IMR-90 (cell line): Measurements from ENCODE around the gene ABI3BP. TPM values are rescaled to one million over a fixed set of nuclear protein-coding genes. Genes with fewer than 3 reads are reported as not detected.
A peak's percentile ranks its signal among the peaks of the same experiment; 100 is the strongest.

Source experiments
- ATAC-seq: fragments of 200-7000 bp; cut with Tn5 transposase; 2 replicates; pipeline ENCODE4 v1.9.1; 2020; ENCODE audit warnings: low read depth, mild to moderate bottlenecking, moderate library complexity
- BruUV-seq: library from RNA; stranded (reverse); fragments of 400-500 nt; replicated peaks from 2 replicates; lab custom pipeline; 2021; lab: Mats Ljungman, UMichigan
- CTCF ChIA-PET: fragments of 300-600 bp; formaldehyde crosslinking; extraction: SDS; loops from one replicate; lab custom pipeline; 2021; ENCODE audit warnings: antibody characterized with exemption; lab: Yijun Ruan, JAX
- POLR2A ChIA-PET: fragments of 300-600 bp; sonication (Branson Sonifier 250); formaldehyde crosslinking; loops from one replicate; lab custom pipeline; 2022; ENCODE audit warnings: antibody characterized with exemption; ENCODE audit not compliant: unreplicated experiment; lab: Charles Lee
- DNase-seq: peaks from one replicate; pipeline ENCODE4 v3.0.0; 2013
- H2AFZ ChIP-seq: replicated peaks from 2 replicates; pipeline ENCODE3; 2013; ENCODE audit warnings: low read length, mild to moderate bottlenecking; ENCODE audit not compliant: poor library complexity
- H2AK5ac ChIP-seq: 2 replicates; pipeline ENCODE4 v1.6.1; 2013; ENCODE audit warnings: low read depth, low read length, inconsistent platforms
- H2AK9ac ChIP-seq: replicated peaks from 2 replicates; pipeline ENCODE3; 2013; ENCODE audit warnings: mild to moderate bottlenecking, low read depth, low read length, moderate library complexity; ENCODE audit not compliant: poor library complexity
- H2BK120ac ChIP-seq: 2 replicates; pipeline ENCODE4 v1.6.1; 2013; ENCODE audit warnings: low read depth, low read length, inconsistent platforms
- H2BK15ac ChIP-seq: 3 replicates; pipeline ENCODE4 v1.6.1; 2013; ENCODE audit warnings: low read depth, low read length, inconsistent platforms
- H2BK20ac ChIP-seq: 2 replicates; pipeline ENCODE4 v1.6.1; 2013; ENCODE audit warnings: low read depth, mild to moderate bottlenecking, inconsistent platforms, low read length, moderate library complexity
- H2BK5ac ChIP-seq: 2 replicates; pipeline ENCODE4 v1.6.1; 2013; ENCODE audit warnings: mild to moderate bottlenecking, low read depth, low read length, inconsistent platforms; ENCODE audit not compliant: poor library complexity, severe bottlenecking
- H3K14ac ChIP-seq: replicated peaks from 2 replicates; pipeline ENCODE4 v1.6.1; 2013; ENCODE audit warnings: low read depth, low read length, inconsistent platforms
- H3K18ac ChIP-seq: 2 replicates; pipeline ENCODE4 v1.6.1; 2013; ENCODE audit warnings: low read depth, low read length, control low read depth
- H3K23ac ChIP-seq: 2 replicates; pipeline ENCODE4 v1.6.1; 2013; ENCODE audit warnings: low read depth, low read length, inconsistent platforms
- H3K27ac ChIP-seq: 2 replicates; pipeline ENCODE4 v1.5.1; 2013; ENCODE audit warnings: mild to moderate bottlenecking, control low read depth, low read length; ENCODE audit not compliant: insufficient read depth
- H3K27me3 ChIP-seq: 2 replicates; pipeline ENCODE4 v1.6.1; 2013; ENCODE audit warnings: low read length; ENCODE audit not compliant: control insufficient read depth, insufficient read depth
- H3K36me3 ChIP-seq: 2 replicates; pipeline ENCODE4 v1.6.1; 2013; ENCODE audit warnings: low read length, mixed read lengths; ENCODE audit not compliant: control insufficient read depth, insufficient read depth
- H3K4ac ChIP-seq: 2 replicates; pipeline ENCODE4 v1.6.1; 2013; ENCODE audit warnings: low read depth, low read length, inconsistent platforms
- H3K4me1 ChIP-seq: 2 replicates; pipeline ENCODE4 v1.6.1; 2013; ENCODE audit warnings: low read length, mixed read lengths; ENCODE audit not compliant: control insufficient read depth, insufficient read depth
- H3K4me2 ChIP-seq: 2 replicates; pipeline ENCODE4 v1.6.1; 2013; ENCODE audit warnings: low read depth, mild to moderate bottlenecking, control low read depth, low read length, moderate library complexity
- H3K4me3 ChIP-seq: 2 replicates; pipeline ENCODE4 v1.5.1; 2013; ENCODE audit warnings: low read depth, mild to moderate bottlenecking, control low read depth, low read length, moderate library complexity; ENCODE audit not compliant: insufficient read depth
- H3K56ac ChIP-seq: 2 replicates; pipeline ENCODE4 v1.6.1; 2013; ENCODE audit warnings: low read length, inconsistent platforms; ENCODE audit not compliant: insufficient read depth; ENCODE audit errors: extremely low read depth
- H3K79me1 ChIP-seq, 2 experiments: 2 replicates each; pipeline ENCODE4 v1.6.1; 2013; ENCODE audit warnings: low read length in 2 of 2, inconsistent platforms in 1 of 2, low read depth in 1 of 2
- H3K9ac ChIP-seq: 2 replicates; pipeline ENCODE4 v1.6.1; 2013; ENCODE audit warnings: low read depth, low read length, control low read depth
- H3K9me1 ChIP-seq: 2 replicates; pipeline ENCODE4 v1.6.1; 2013; ENCODE audit warnings: low read length, inconsistent platforms; ENCODE audit not compliant: insufficient read depth
- H3K9me3 ChIP-seq: 2 replicates; pipeline ENCODE4 v1.6.1; 2013; ENCODE audit warnings: low read length; ENCODE audit not compliant: control insufficient read depth, insufficient read depth
- H4K20me1 ChIP-seq: 2 replicates; pipeline ENCODE4 v1.6.1; 2013; ENCODE audit warnings: low read length, inconsistent platforms; ENCODE audit not compliant: insufficient read depth
- H4K5ac ChIP-seq: 2 replicates; pipeline ENCODE4 v1.6.1; 2013; ENCODE audit warnings: mild to moderate bottlenecking, low read depth, low read length, control low read depth
- H4K8ac ChIP-seq, 2 experiments: 2 replicates each; pipeline ENCODE4 v1.6.1; 2013; ENCODE audit warnings: low read depth in 2 of 2, low read length in 2 of 2, control low read depth in 1 of 2, inconsistent platforms in 1 of 2
- H4K91ac ChIP-seq: 2 replicates; pipeline ENCODE4 v1.6.1; 2013; ENCODE audit warnings: low read depth, low read length, inconsistent platforms; ENCODE audit not compliant: insufficient read depth
- BHLHE40 ChIP-seq: fragments of 150-350 bp; IDR thresholded peaks from 2 replicates; pipeline ENCODE4 v1.6.1; 2016; ENCODE audit warnings: mild to moderate bottlenecking, low read depth, low read length
- CEBPB ChIP-seq: IDR thresholded peaks from 2 replicates; pipeline ENCODE4 v1.6.1; 2012; ENCODE audit warnings: low read depth, low read length, improper control_type of control experiment
- CHD1 ChIP-seq: IDR thresholded peaks from 2 replicates; pipeline ENCODE4 v1.6.1; 2012; ENCODE audit warnings: low read depth, low read length, improper control_type of control experiment
- CTCF ChIP-seq: conservative IDR thresholded peaks from 2 replicates; pipeline ENCODE4 v1.5.1; 2012; ENCODE audit warnings: mild to moderate bottlenecking, low read depth, low read length, improper control_type of control experiment
- ELK1 ChIP-seq: fragments of 150-350 bp; IDR thresholded peaks from 2 replicates; pipeline ENCODE4 v1.6.1; 2016; ENCODE audit warnings: low read depth, mild to moderate bottlenecking, low read length, moderate library complexity, borderline replicate concordance
- FOS ChIP-seq: fragments of 150-350 bp; IDR thresholded peaks from 2 replicates; pipeline ENCODE4 v1.6.1; 2016; ENCODE audit warnings: low read depth, low read length
- MAFK ChIP-seq: IDR thresholded peaks from 2 replicates; pipeline ENCODE4 v1.6.1; 2012; ENCODE audit warnings: low read depth, low read length, improper control_type of control experiment
- MAZ ChIP-seq: IDR thresholded peaks from 2 replicates; pipeline ENCODE4 v1.6.1; 2012; ENCODE audit warnings: low read depth, mild to moderate bottlenecking, low read length, improper control_type of control experiment, moderate library complexity, borderline replicate concordance
- MXI1 ChIP-seq: IDR thresholded peaks from 2 replicates; pipeline ENCODE4 v1.6.1; 2012; ENCODE audit warnings: low read depth, mild to moderate bottlenecking, low read length, moderate library complexity, borderline replicate concordance
- NFE2L2 ChIP-seq: fragments of 150-350 bp; IDR thresholded peaks from 2 replicates; pipeline ENCODE4 v1.6.1; 2016; ENCODE audit warnings: low read depth, mild to moderate bottlenecking, low read length
- POLR2A ChIP-seq: IDR thresholded peaks from 2 replicates; pipeline ENCODE4 v1.6.1; 2012; ENCODE audit warnings: mild to moderate bottlenecking, low read depth, low read length
- RAD21 ChIP-seq: IDR thresholded peaks from 2 replicates; pipeline ENCODE4 v1.6.1; 2012; ENCODE audit warnings: low read length, improper control_type of control experiment
- RCOR1 ChIP-seq: IDR thresholded peaks from 2 replicates; pipeline ENCODE4 v1.6.1; 2012; ENCODE audit warnings: mild to moderate bottlenecking, low read length, improper control_type of control experiment; ENCODE audit not compliant: insufficient replicate concordance
- RFX5 ChIP-seq: IDR thresholded peaks from 2 replicates; pipeline ENCODE4 v1.8.0; 2012; ENCODE audit warnings: low read depth, mild to moderate bottlenecking, low read length, moderate library complexity
- SMC3 ChIP-seq: fragments of 150-350 bp; IDR thresholded peaks from 2 replicates; pipeline ENCODE4 v1.6.1; 2016; ENCODE audit warnings: low read depth, mild to moderate bottlenecking, antibody characterized with exemption, low read length, moderate library complexity
- USF2 ChIP-seq: fragments of 150-350 bp; IDR thresholded peaks from 2 replicates; pipeline ENCODE4 v1.6.1; 2017; ENCODE audit warnings: mild to moderate bottlenecking, antibody characterized with exemption, low read length, low read depth
- WGBS, 2 experiments: methylation state at CpG; one replicate each; pipeline versions ENCODE4 v1.1.5 to v1.1.7; 2013; ENCODE audit warnings: missing lambda C conversion rate in 2 of 2; ENCODE audit not compliant: insufficient read length in 1 of 2; ENCODE audit errors: extremely low coverage in 2 of 2; 5-methylcytosine and 5-hydroxymethylcytosine counted together
- dilution Hi-C: fragments of 300-500 bp; cut with HindIII; formaldehyde crosslinking; loops from one replicate; pipeline ENCODE4 v1.14.3; 2018; ENCODE audit warnings: low sequenced_read_pairs; ENCODE audit not compliant: unreplicated experiment
- in situ Hi-C: fragments of 300-500 bp; cut with MboI; formaldehyde crosslinking; loops from 3 replicates; pipeline ENCODE4 v1.14.3; 2019; ENCODE audit warnings: low sequenced_read_pairs, inconsistent platforms, mixed read lengths
- intact Hi-C: fragments of 100-400 bp; cut with micrococcal nuclease; formaldehyde crosslinking; loops from 2 replicates; pipeline ENCODE4 v1.10.0; 2022
- polyA plus RNA-seq, 3 experiments: library from polyadenylated mRNA; depleted of rRNA; stranded (reverse); fragments of >200 nt; gene quantifications; 2 replicates each; pipeline ENCODE4 v1.2.3, GENCODE V29; 2012; ENCODE audit warnings: low replicate concordance in 1 of 3
- total RNA-seq: library from RNA; depleted of rRNA; stranded (reverse); fragments of >200 nt; gene quantifications from 2 replicates; pipeline ENCODE4 v1.2.3, GENCODE V29; 2012

ABI3BP gene
- total and polyA plus RNA-seq, 2 of the 4 experiments (the other 2 are of a cell fraction) = 3.0 to 26.7 TPM

GRCh38 chr3:100802126-100802525 is 191.1 kb downstream of the ABI3BP start:
- no peaks in the 10 kb centered on the region for H3K36me3 ChIP-seq
- H2BK20ac ChIP-seq = no peak overlapping the region
- peak overlapping the region in 1 of 2 experiments; percentile 29; a peak in 1 of 4 replicates for H4K8ac ChIP-seq
- in situ Hi-C loops = no loop called here
- ChIA-PET POLR2A (no interaction called here), CTCF (no interaction called here)
- H2AK9ac ChIP-seq = no peak overlapping the region
- H3K18ac ChIP-seq = no peak overlapping the region
- H2BK5ac ChIP-seq = no peak overlapping the region
- no peak overlapping the region for H2AK5ac ChIP-seq
- no peak overlapping the region for H4K5ac ChIP-seq
- ATAC-seq (no peak), DNase-seq (peak; percentile 61)
- dilution Hi-C loops = no loop called here
- H4K20me1 ChIP-seq = no peaks in the 10 kb centered on the region
- 0 out of 2 replicates have a peak overlapping the region, but pooled peaks have one; percentile 10 for H4K91ac ChIP-seq
- H2AFZ ChIP-seq = no peak overlapping the region
- no TSS peak for BruUV-seq
- H3K9ac ChIP-seq = no peak overlapping the region
- no peaks in the 10 kb centered on the region for H3K9me1 ChIP-seq
- no peaks in the 10 kb centered on the region for H3K9me3 ChIP-seq
- no peak overlapping the region for H3K56ac ChIP-seq
- no peak overlapping the region for H3K4me3 ChIP-seq
- no peaks in the 10 kb centered on the region for H3K4me1 ChIP-seq
- no peaks in the 10 kb centered on the region for H3K79me1 ChIP-seq
- no peak overlapping the region for H3K4me2 ChIP-seq
- no peaks in the 10 kb centered on the region for H3K27me3 ChIP-seq
- intact Hi-C loops = no loop called here
- H2BK15ac ChIP-seq = no peak overlapping the region
- TF ChIP-seq CEBPB = no peak
- TF ChIP-seq NFE2L2 = no peak
- TF ChIP-seq USF2 = no peak
- TF ChIP-seq FOS = no peak
- no peak for TF ChIP-seq MXI1
- no peak for TF ChIP-seq ELK1
- no peak for TF ChIP-seq RAD21
- TF ChIP-seq MAFK = no peak
- no peak for TF ChIP-seq SMC3
- TF ChIP-seq POLR2A = no peak
- no peak for TF ChIP-seq MAZ
- TF ChIP-seq BHLHE40 = no peak
- TF ChIP-seq RFX5 = no peak
- no peak for TF ChIP-seq CTCF
- no peak for TF ChIP-seq RCOR1
- no peak for TF ChIP-seq CHD1
- WGBS, 2 experiments = no CpG with 5 or more reads among the region's 2 CpGs
- H3K23ac ChIP-seq = no peak overlapping the region
- no peak overlapping the region for H3K27ac ChIP-seq
- H3K4ac ChIP-seq = no peak overlapping the region
- H2BK120ac ChIP-seq = peak overlapping the region; percentile 37; the same call in 1 of the 2 replicates
- H3K14ac ChIP-seq = no peak overlapping the region
